Measurements from ENCODE around the gene ATIC.
"Not testable (repeated sequence)": the region's sequence is repeated elsewhere in the genome, so short reads cannot be mapped to it uniquely, and the experiment has no call there.

Gene ATIC

GRCh38 chr2:215360059-215360458 lies 48.2 kb downstream of the ATIC start:
- DNase-seq (ENCODE audit: extremely low read depth in 1 of 2, low read depth in 1 of 2): not testable (repeated sequence)

GRCh38 chr2:215360596-215360995 lies 48.7 kb downstream of the ATIC start:
- no peak for DNase-seq (ENCODE audit: extremely low read depth in 1 of 2, low read depth in 1 of 2)

- no peak for DNase-seq (ENCODE audit: extremely low read depth in 1 of 2, low read depth in 1 of 2)
Observed at GRCh38 chr2:215361211-215361875, 49.5 kb downstream of the ATIC start.

- no peak for DNase-seq (ENCODE audit: extremely low read depth in 1 of 2, low read depth in 1 of 2)
Observed at GRCh38 chr2:215361876-215362561, 50.2 kb downstream of the ATIC start.

- no peak for DNase-seq (ENCODE audit: extremely low read depth in 1 of 2, low read depth in 1 of 2)
Observed at GRCh38 chr2:215362562-215362904, 50.7 kb downstream of the ATIC start.

- DNase-seq (ENCODE audit: extremely low read depth in 1 of 2, low read depth in 1 of 2): no peak
Observed at GRCh38 chr2:215363039-215363438, 51.2 kb downstream of the ATIC start.

GRCh38 chr2:215363461-215364156 lies 51.8 kb downstream of the ATIC start:
- no peak for DNase-seq (ENCODE audit: extremely low read depth in 1 of 2, low read depth in 1 of 2)

- no peak for DNase-seq (ENCODE audit: extremely low read depth in 1 of 2, low read depth in 1 of 2)
Observed at GRCh38 chr2:215364157-215365155, 52.6 kb downstream of the ATIC start.

GRCh38 chr2:215365184-215365658 lies 53.4 kb downstream of the ATIC start:
- DNase-seq (ENCODE audit: extremely low read depth in 1 of 2, low read depth in 1 of 2): no peak

- DNase-seq (ENCODE audit: extremely low read depth in 1 of 2, low read depth in 1 of 2): no peak
Observed at GRCh38 chr2:215366440-215367032, 54.7 kb downstream of the ATIC start.

- no peak for DNase-seq (ENCODE audit: extremely low read depth in 1 of 2, low read depth in 1 of 2)
Observed at GRCh38 chr2:215367662-215368492, 56.0 kb downstream of the ATIC start.

GRCh38 chr2:215368493-215368809 lies 56.6 kb downstream of the ATIC start:
- no peak for DNase-seq (ENCODE audit: extremely low read depth in 1 of 2, low read depth in 1 of 2)

- DNase-seq (ENCODE audit: extremely low read depth in 1 of 2, low read depth in 1 of 2): no peak
Observed at GRCh38 chr2:215369181-215369760, 57.4 kb downstream of the ATIC start.

- DNase-seq (ENCODE audit: extremely low read depth in 1 of 2, low read depth in 1 of 2): no peak
Observed at GRCh38 chr2:215370112-215370965, 58.5 kb downstream of the ATIC start.

GRCh38 chr2:215371915-215372897 lies 60.3 kb downstream of the ATIC start:
- DNase-seq (ENCODE audit: extremely low read depth in 1 of 2, low read depth in 1 of 2): no peak

- no peak for DNase-seq (ENCODE audit: extremely low read depth in 1 of 2, low read depth in 1 of 2)
Observed at GRCh38 chr2:215372968-215373649, 61.2 kb downstream of the ATIC start.

- DNase-seq (ENCODE audit: extremely low read depth in 1 of 2, low read depth in 1 of 2): no peak
Observed at GRCh38 chr2:215374002-215374401, 62.1 kb downstream of the ATIC start.

All from activated CD8-positive, alpha-beta memory T cell treated with anti-CD3 and anti-CD28 coated beads for 1 hour (primary cell).